Stomach (tissue), 9 donors: Measurements from ENCODE around the gene WDR64. TPM values are rescaled to one million over a fixed set of nuclear protein-coding genes. Genes with fewer than 3 reads are reported as not detected.

ENCODE experiments used
- DNase-seq, 2 donors: peaks; one replicate each; pipeline versions ENCODE4 v3.0.0 to v3.0.0-alpha.2; 2013 to 2019
- H3K27ac ChIP-seq, 5 donors: fragments of 200-600 bp in 4 of 5; sonication (generic) in 4 of 5; one replicate each; pipeline ENCODE4 v1.5.1; 2013 to 2019; ENCODE audit warnings: mild to moderate bottlenecking in 1 of 5, moderate library complexity in 1 of 5
- H3K27me3 ChIP-seq, 3 donors: fragments of 200-600 bp; sonication (generic); one replicate each; pipeline ENCODE4 v1.5.1; 2017 to 2019; ENCODE audit warnings: mixed run types in 1 of 3
- H3K36me3 ChIP-seq, 4 donors: fragments of 200-600 bp; sonication (generic); 1 replicate in 3 of 4; 2 replicates in 1 of 4; pipeline ENCODE4 v1.5.1; 2016 to 2019
- H3K4me1 ChIP-seq, 4 donors: fragments of 200-600 bp; sonication (generic); one replicate each; pipeline ENCODE4 v1.5.1; 2016 to 2019
- H3K4me3 ChIP-seq, 4 donors: fragments of 200-600 bp; sonication (generic) in 3 of 4; one replicate each; pipeline ENCODE4 v1.5.1; 2016 to 2019; ENCODE audit warnings: mild to moderate bottlenecking in 1 of 4
- H3K9me3 ChIP-seq, 4 donors: fragments of 200-600 bp; sonication (generic); one replicate each; pipeline ENCODE4 v1.5.1; 2016 to 2019
- CTCF ChIP-seq, 7 experiments: fragments of 450-650 bp in 4 of 7; fragments of 200-600 bp in 3 of 7; sonication (generic) in 3 of 7; IDR thresholded peaks; one replicate each; pipeline ENCODE4 v1.5.1; 2016 to 2019; ENCODE audit warnings: antibody characterized with exemption in 7 of 7, control low read depth in 2 of 7, mild to moderate bottlenecking in 1 of 7
- EP300 ChIP-seq: sonication (generic); formaldehyde crosslinking; IDR thresholded peaks from one replicate; pipeline ENCODE4 v1.6.1; 2017; ENCODE audit warnings: antibody characterized with exemption
- POLR2A ChIP-seq, 4 donors: fragments of 450-650 bp; IDR thresholded peaks; one replicate each; pipeline ENCODE4 v1.6.1; 2016; ENCODE audit warnings: antibody characterized with exemption in 4 of 4, control low read depth in 2 of 4, mild to moderate bottlenecking in 1 of 4, moderate library complexity in 1 of 4
- POLR2AphosphoS5 ChIP-seq, 3 donors: sonication (generic); formaldehyde crosslinking; IDR thresholded peaks; one replicate each; pipeline ENCODE4 v1.6.1; 2016; ENCODE audit warnings: antibody characterized with exemption in 3 of 3
- WGBS, 5 donors: extraction: QIAGEN DNeasy Blood & Tissue Kit in 3 of 5; methylation state at CpG; one replicate each; pipeline versions ENCODE4 v1.1.5 to v1.1.7; 2013 to 2018; 5-methylcytosine and 5-hydroxymethylcytosine counted together
- intact Hi-C: fragments of 100-400 bp; cut with DNase I; formaldehyde crosslinking; loops from one replicate; pipeline ENCODE4 v1.15.1; 2023; ENCODE audit warnings: low total_unique reads
- polyA plus RNA-seq, 3 donors: library from polyadenylated mRNA; stranded (reverse); fragments of 200-250 nt; gene quantifications; one replicate each; pipeline ENCODE4 v1.2.3, GENCODE V29; 2013
- total RNA-seq, 5 donors: library from RNA; depleted of rRNA; stranded (reverse); fragments of >200 nt; gene quantifications; one replicate each; pipeline versions ENCODE4 v1.1.0 to v1.2.3, GENCODE V29; 2014 to 2016
- donor health status: healthy with polysubstance abuse.
- donor health status: Bipolar disorder and iron deficiency.
- donor health status: healthy.

The WDR64 gene
- total and polyA plus RNA-seq, 8 donors: 0.61 TPM; not detected in 7

DNA sequence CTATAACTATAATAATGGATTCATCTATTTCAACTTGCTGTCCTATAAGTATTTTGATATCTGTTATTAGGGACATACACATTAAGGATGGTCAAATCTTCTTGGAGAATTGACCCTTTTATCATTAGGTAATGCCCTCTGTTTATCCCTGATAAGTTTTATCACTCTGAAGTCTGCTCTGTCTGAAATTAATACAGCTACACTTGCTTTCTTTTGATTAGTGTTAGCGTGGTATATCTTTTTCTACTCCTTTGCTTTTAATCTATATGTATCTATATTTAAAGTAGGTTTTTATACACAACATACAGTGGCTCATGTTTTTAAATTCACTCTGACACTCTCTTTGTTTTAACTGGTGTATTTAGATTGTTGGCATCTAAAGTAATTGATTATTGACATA is 126.0 kb downstream of the WDR64 start:
- no peaks in the 10 kb centered on the region for H3K27me3 ChIP-seq
- WGBS, 5 donors: 67 to 95% (median 76%) methylated on average over 1 of the region's 1 CpG
- intact Hi-C loops: no loop called here
- DNase-seq: no peak
- TF ChIP-seq POLR2A (IDR thresholded peaks at IDR 0.05) (no peak), CTCF (IDR thresholded peaks at IDR 0.05) (no peak), POLR2AphosphoS5 (IDR thresholded peaks at IDR 0.05) (no peak), EP300 (no peak)
- no peaks in the 10 kb centered on the region for H3K4me1 ChIP-seq
- no peak overlapping the region for H3K27ac ChIP-seq
- H3K9me3 ChIP-seq: no peaks in the 10 kb centered on the region
- H3K36me3 ChIP-seq: no peaks in the 10 kb centered on the region
- H3K4me3 ChIP-seq: no peak overlapping the region

DNA sequence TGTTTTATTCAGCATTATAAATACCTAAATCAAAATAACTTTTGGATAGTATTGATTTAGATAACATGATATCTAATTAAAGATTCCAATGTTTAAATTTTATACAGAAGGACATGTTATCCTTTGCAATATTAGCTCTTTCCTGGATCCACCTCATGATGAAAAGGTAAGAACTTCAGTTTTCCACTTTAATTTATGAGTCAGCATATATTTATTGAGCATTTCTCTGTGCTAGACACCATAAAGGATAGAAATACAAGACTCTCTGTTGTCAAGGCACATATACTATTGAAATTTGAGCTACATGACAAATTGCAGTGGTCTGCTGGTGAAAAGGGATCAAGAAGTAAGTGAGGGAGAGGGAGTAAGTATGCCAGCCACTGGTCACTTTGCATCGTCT is 127.8 kb downstream of the WDR64 start:
- no peaks in the 10 kb centered on the region for H3K27me3 ChIP-seq
- H3K4me3 ChIP-seq: no peak overlapping the region
- H3K36me3 ChIP-seq: no peaks in the 10 kb centered on the region
- no peak for DNase-seq
- 79 to 92% (median 85%) methylated on average over 1 of the region's 1 CpG for WGBS, 5 donors
- no peaks in the 10 kb centered on the region for H3K9me3 ChIP-seq
- H3K27ac ChIP-seq: no peak overlapping the region
- H3K4me1 ChIP-seq: no peaks in the 10 kb centered on the region
- TF ChIP-seq EP300 (no peak), POLR2A (IDR thresholded peaks at IDR 0.05) (no peak), CTCF (IDR thresholded peaks at IDR 0.05) (no peak), POLR2AphosphoS5 (IDR thresholded peaks at IDR 0.05) (no peak)
- intact Hi-C loops: no loop called here

GRCh38 chr1:241782396-241782795 is 130.3 kb downstream of the WDR64 start:
- no peaks in the 10 kb centered on the region for H3K36me3 ChIP-seq
- intact Hi-C loops: no loop called here
- no peak for DNase-seq
- TF ChIP-seq POLR2AphosphoS5 (IDR thresholded peaks at IDR 0.05) (no peak), EP300 (no peak), CTCF (IDR thresholded peaks at IDR 0.05) (no peak), POLR2A (IDR thresholded peaks at IDR 0.05) (no peak)
- no peaks in the 10 kb centered on the region for H3K4me1 ChIP-seq
- no peaks in the 10 kb centered on the region for H3K27me3 ChIP-seq
- no peak overlapping the region for H3K4me3 ChIP-seq
- H3K9me3 ChIP-seq: no peaks in the 10 kb centered on the region
- 15 to 23% (median 15%) methylated on average over 4 of the region's 4 CpGs for WGBS, 5 donors
- H3K27ac ChIP-seq: no peak overlapping the region

DNA sequence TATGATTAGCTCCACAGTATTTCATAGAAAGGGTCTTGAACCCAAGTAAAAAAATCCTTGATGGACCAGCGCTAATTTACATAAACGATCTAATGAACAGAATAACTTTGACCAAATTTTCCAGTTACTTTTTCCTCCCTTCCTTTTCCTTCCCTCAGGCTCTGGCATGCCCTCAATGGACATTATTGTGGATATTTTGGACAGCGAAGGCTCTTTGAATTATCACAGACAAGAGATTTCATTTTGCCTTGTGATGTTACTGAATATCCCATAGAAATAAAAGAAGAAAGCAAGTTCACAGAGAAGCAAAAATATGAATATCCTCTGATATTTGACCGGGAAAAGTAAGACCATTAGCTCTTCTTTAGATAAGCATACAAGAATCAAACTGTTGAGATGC is 135.6 kb downstream of the WDR64 start:
- H3K27me3 ChIP-seq: no peaks in the 10 kb centered on the region
- no peak overlapping the region for H3K4me3 ChIP-seq
- WGBS, 5 donors: 76 to 94% (median 90%) methylated on average over 4 of the region's 4 CpGs
- TF ChIP-seq POLR2A (IDR thresholded peaks at IDR 0.05) (no peak), CTCF (IDR thresholded peaks at IDR 0.05) (no peak), EP300 (no peak), POLR2AphosphoS5 (IDR thresholded peaks at IDR 0.05) (no peak)
- intact Hi-C loops: no loop called here
- DNase-seq: no peak
- no peak overlapping the region for H3K27ac ChIP-seq
- no peaks in the 10 kb centered on the region for H3K36me3 ChIP-seq
- no peaks in the 10 kb centered on the region for H3K4me1 ChIP-seq
- H3K9me3 ChIP-seq: no peaks in the 10 kb centered on the region
